Endothelial cell of umbilical vein (primary cell): Measurements from ENCODE around the gene HDAC9. TPM values are rescaled to one million over a fixed set of nuclear protein-coding genes. Genes with fewer than 3 reads are reported as not detected.

Source experiments
- BruUV-seq: library from RNA; stranded (reverse); fragments of 400-500 nt; replicated peaks from 2 replicates; lab custom pipeline; 2021; lab: Mats Ljungman, UMichigan
- CTCF ChIA-PET: fragments of 300-600, 350-600 bp; sonication (Branson Sonifier 250); formaldehyde crosslinking; loops from one replicate; lab custom pipeline; 2021; ENCODE audit warnings: antibody characterized with exemption, inconsistent platforms; lab: Charles Lee
- POLR2A ChIA-PET: fragments of 300-600, 350-600 bp; sonication (Branson Sonifier 250); formaldehyde crosslinking; loops from one replicate; lab custom pipeline; 2021; ENCODE audit warnings: antibody characterized with exemption, inconsistent platforms; lab: Charles Lee
- DNase-seq: peaks from one replicate; pipeline ENCODE4 v3.0.0-alpha.2; 2011; ENCODE audit warnings: low read depth, low spot score
- FAIRE-seq: peaks from 2 replicates; lab custom pipeline; 2011; peaks lifted over from hg19 to GRCh38; lab: Jason Lieb, UNC
- H2AFZ ChIP-seq: 2 replicates; pipeline ENCODE4 v1.6.0; 2012; ENCODE audit warnings: low read depth, low read length, control low read depth, inconsistent platforms
- H3K27ac ChIP-seq: 2 replicates; pipeline ENCODE4 v1.5.1; 2011; ENCODE audit warnings: low read depth, mild to moderate bottlenecking, control low read depth, low read length, moderate library complexity; ENCODE audit not compliant: insufficient read depth
- H3K27me3 ChIP-seq, 2 experiments: 2 replicates each; pipeline versions ENCODE4 v1.6.0 to v1.6.1; 2011; ENCODE audit warnings: low read length in 2 of 2, mixed read lengths in 1 of 2; ENCODE audit not compliant: control insufficient read depth in 2 of 2, insufficient read depth in 2 of 2
- H3K36me3 ChIP-seq, 2 experiments: 2 replicates in 1 of 2; 3 replicates in 1 of 2; pipeline ENCODE4 v1.5.1; 2011; ENCODE audit warnings: low read length in 2 of 2, mild to moderate bottlenecking in 1 of 2, moderate library complexity in 1 of 2; ENCODE audit not compliant: control insufficient read depth in 2 of 2, insufficient read depth in 2 of 2; ENCODE audit errors: extremely low read depth in 1 of 2
- H3K4me1 ChIP-seq: 3 replicates; pipeline ENCODE4 v1.5.1; 2011; ENCODE audit warnings: mild to moderate bottlenecking, low read length; ENCODE audit not compliant: control insufficient read depth, insufficient read depth; ENCODE audit errors: extremely low read depth
- H3K4me2 ChIP-seq: 2 replicates; pipeline ENCODE4 v1.6.1; 2011; ENCODE audit warnings: low read length, control low read depth, mixed read lengths; ENCODE audit not compliant: insufficient read depth
- H3K4me3 ChIP-seq, 3 experiments: fragments of 200-600 bp in 1 of 3; sonication (generic), shearing (Covaris generic) in 1 of 3; replicated peaks in 1 of 3; 2 replicates each; pipeline ENCODE4 v1.5.1; 2011 to 2016; ENCODE audit warnings: control low read depth in 3 of 3, low read length in 3 of 3, mild to moderate bottlenecking in 2 of 3, inconsistent platforms in 1 of 3, low read depth in 1 of 3, moderate library complexity in 1 of 3; ENCODE audit not compliant: insufficient read depth in 1 of 3
- H3K79me2 ChIP-seq: 2 replicates; pipeline ENCODE4 v1.6.0; 2012; ENCODE audit warnings: low read length, inconsistent platforms; ENCODE audit not compliant: control insufficient read depth, insufficient read depth
- H3K9ac ChIP-seq: replicated peaks from 2 replicates; pipeline ENCODE3; 2011; ENCODE audit warnings: low read length, control low read depth; ENCODE audit not compliant: insufficient read depth; ENCODE audit errors: extremely low read depth
- H3K9me1 ChIP-seq: replicated peaks from 3 replicates; pipeline ENCODE4 v1.6.0; 2011; ENCODE audit warnings: mild to moderate bottlenecking, low read length; ENCODE audit not compliant: control insufficient read depth, insufficient read depth; ENCODE audit errors: extremely low read depth
- H3K9me3 ChIP-seq: replicated peaks from 2 replicates; pipeline ENCODE4 v1.5.1; 2012; ENCODE audit warnings: low read length, inconsistent platforms; ENCODE audit not compliant: control insufficient read depth, insufficient read depth
- H4K20me1 ChIP-seq: replicated peaks from 2 replicates; pipeline ENCODE3; 2011; ENCODE audit warnings: mild to moderate bottlenecking, low read length; ENCODE audit not compliant: control insufficient read depth, insufficient read depth; ENCODE audit errors: extremely low read depth
- EZH2 ChIP-seq: IDR thresholded peaks from 2 replicates; pipeline ENCODE4 v1.6.1; 2012; ENCODE audit warnings: borderline replicate concordance, low read depth, mild to moderate bottlenecking, moderate library complexity, low read length, inconsistent platforms; ENCODE audit not compliant: severe bottlenecking
- FOS ChIP-seq: IDR thresholded peaks from 2 replicates; pipeline ENCODE4 v1.6.1; 2011; ENCODE audit warnings: mild to moderate bottlenecking, low read length, moderate library complexity, borderline replicate concordance; ENCODE audit not compliant: insufficient read depth
- GATA2 ChIP-seq: IDR thresholded peaks from 2 replicates; pipeline ENCODE4 v1.7.0; 2011; ENCODE audit warnings: low read depth, mild to moderate bottlenecking, moderate library complexity, mixed read lengths, low read length; ENCODE audit not compliant: insufficient read length, insufficient read depth
- JUN ChIP-seq: IDR thresholded peaks from 2 replicates; pipeline ENCODE4 v1.6.1; 2011; ENCODE audit warnings: borderline replicate concordance, low read depth; ENCODE audit not compliant: insufficient read length, insufficient read depth
- MAX ChIP-seq: IDR thresholded peaks from 2 replicates; pipeline ENCODE4 v1.6.1; 2011; ENCODE audit not compliant: insufficient read depth, insufficient read length
- MYC ChIP-seq: IDR thresholded peaks from one replicate; pipeline ENCODE4 v1.6.1; 2011; ENCODE audit warnings: mild to moderate bottlenecking, low read depth, low read length
- POLR2A ChIP-seq: IDR thresholded peaks from 2 replicates; pipeline ENCODE4 v1.6.1; 2012; ENCODE audit warnings: low read depth, mild to moderate bottlenecking, control low read depth, low read length
- POLR2AphosphoS5 ChIP-seq: IDR thresholded peaks from 2 replicates; pipeline ENCODE4 v1.6.1; 2012; ENCODE audit warnings: low read depth, mild to moderate bottlenecking, control low read depth, low read length, moderate library complexity; ENCODE audit not compliant: insufficient read depth
- dilution Hi-C: fragments of 300-500 bp; cut with MboI; formaldehyde crosslinking; loops from one replicate; pipeline ENCODE4 v1.15.0; 2019; ENCODE audit warnings: low sequenced_read_pairs; ENCODE audit not compliant: extremely low pct_ligation_motif_present
- intact Hi-C: fragments of 100-400 bp; cut with micrococcal nuclease; formaldehyde crosslinking; loops from one replicate; pipeline ENCODE4 v1.10.0; 2022
- polyA plus RNA-seq, 4 experiments: library from polyadenylated mRNA; depleted of rRNA in 3 of 4; stranded (reverse) in 3 of 4; unstranded in 1 of 4; fragments of >200 nt; gene quantifications; 2 replicates each; pipeline versions ENCODE4 v1.2.1 to v1.2.3, GENCODE V29; 2011 to 2012; ENCODE audit warnings: missing spikeins in 1 of 4
- total RNA-seq: library from RNA; stranded (reverse); gene quantifications from 2 replicates; pipeline ENCODE4 v1.2.3, GENCODE V29; 2021
- TF ChIP-seq, protein P1 (sequence below), 2 donors: IDR thresholded peaks; 1 replicate in 1 of 2; 2 replicates in 1 of 2; pipeline ENCODE4 v1.5.1; 2011; ENCODE audit warnings: low read length in 2 of 2, mild to moderate bottlenecking in 2 of 2, moderate library complexity in 2 of 2, control low read depth in 1 of 2, inconsistent platforms in 1 of 2, low read depth in 1 of 2; ENCODE audit not compliant: insufficient read depth in 1 of 2; ENCODE audit errors: extremely low read depth in 1 of 2

HDAC9 gene
- total and polyA plus RNA-seq, 2 donors (not counting 3 experiments of a cell fraction or from before 2014, with no cell fraction given), result 1.8 to 11.6 TPM

GRCh38 chr7:18872344-18872743 lies 376.8 kb downstream of the HDAC9 start:
- BruUV-seq, result no TSS peak
- TF ChIP-seq, protein P1, sequence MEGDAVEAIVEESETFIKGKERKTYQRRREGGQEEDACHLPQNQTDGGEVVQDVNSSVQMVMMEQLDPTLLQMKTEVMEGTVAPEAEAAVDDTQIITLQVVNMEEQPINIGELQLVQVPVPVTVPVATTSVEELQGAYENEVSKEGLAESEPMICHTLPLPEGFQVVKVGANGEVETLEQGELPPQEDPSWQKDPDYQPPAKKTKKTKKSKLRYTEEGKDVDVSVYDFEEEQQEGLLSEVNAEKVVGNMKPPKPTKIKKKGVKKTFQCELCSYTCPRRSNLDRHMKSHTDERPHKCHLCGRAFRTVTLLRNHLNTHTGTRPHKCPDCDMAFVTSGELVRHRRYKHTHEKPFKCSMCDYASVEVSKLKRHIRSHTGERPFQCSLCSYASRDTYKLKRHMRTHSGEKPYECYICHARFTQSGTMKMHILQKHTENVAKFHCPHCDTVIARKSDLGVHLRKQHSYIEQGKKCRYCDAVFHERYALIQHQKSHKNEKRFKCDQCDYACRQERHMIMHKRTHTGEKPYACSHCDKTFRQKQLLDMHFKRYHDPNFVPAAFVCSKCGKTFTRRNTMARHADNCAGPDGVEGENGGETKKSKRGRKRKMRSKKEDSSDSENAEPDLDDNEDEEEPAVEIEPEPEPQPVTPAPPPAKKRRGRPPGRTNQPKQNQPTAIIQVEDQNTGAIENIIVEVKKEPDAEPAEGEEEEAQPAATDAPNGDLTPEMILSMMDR (IDR thresholded peaks at IDR 0.05; ENCODE audit: extremely low read depth in 1 of 2, insufficient read depth in 1 of 2, low read depth in 1 of 2, low read length in 2 of 2), result no peak
- TF ChIP-seq FOS, result no peak
- no peak for TF ChIP-seq GATA2
- TF ChIP-seq EZH2, result no peak
- no peak for TF ChIP-seq MYC
- TF ChIP-seq JUN, result no peak
- TF ChIP-seq MAX, result no peak
- no peak for TF ChIP-seq POLR2A
- no peak for TF ChIP-seq POLR2AphosphoS5
- Histone ChIP-seq H3K36me3 (no peaks in the 10 kb centered on the region), H3K4me2 (no peak overlapping the region), H3K4me3 (no peak overlapping the region), H4K20me1 (no peaks in the 10 kb centered on the region), H2AFZ (no peak overlapping the region), H3K27me3 (no peaks in the 10 kb centered on the region), H3K4me1 (peaks cover under 1% of the 10 kb centered on the region), H3K9me3 (no peaks in the 10 kb centered on the region), H3K79me2 (no peaks in the 10 kb centered on the region), H3K9me1 (no peaks in the 10 kb centered on the region), H3K9ac (no peak overlapping the region), H3K27ac (no peak overlapping the region)
- dilution Hi-C loops, result no loop called here
- CTCF ChIA-PET, result interaction anchor here (1.4 kb wide), 1 partner anchor 19 kb away, joined by 5 read pairs; no protein-coding TSS in a partner anchor
- intact Hi-C loops, result no loop called here
- DNase-seq (no peak), FAIRE-seq (no peak)
- POLR2A ChIA-PET, result no interaction called here
